Psoas muscle (tissue), 8 donors: Measurements from ENCODE around the gene IL1RL1. TPM values are rescaled to one million over a fixed set of nuclear protein-coding genes. Genes with fewer than 3 reads are reported as not detected.

Experiments used
- ATAC-seq, 4 donors: fragments of 200-7000 bp; cut with Tn5 transposase; one replicate each; pipeline ENCODE4 v1.9.1; 2020; ENCODE audit warnings: moderate library complexity in 3 of 4, mild to moderate bottlenecking in 2 of 4
- DNase-seq, 2 donors: peaks; one replicate each; pipeline ENCODE4 v3.0.0-alpha.2; 2020
- H3K27ac ChIP-seq: fragments of 200-600 bp; one replicate; pipeline ENCODE4 v1.8.0; 2022
- H3K27me3 ChIP-seq, 3 donors: fragments of 200-600 bp in 1 of 3; one replicate each; pipeline versions ENCODE4 v1.6.1 to v1.8.0; 2013 to 2022; ENCODE audit warnings: low read length in 2 of 3, mild to moderate bottlenecking in 2 of 3, moderate library complexity in 1 of 3; ENCODE audit not compliant: insufficient read depth in 3 of 3
- H3K36me3 ChIP-seq, 2 donors: fragments of 200-600 bp in 1 of 2; one replicate each; pipeline versions ENCODE4 v1.6.1 to v1.8.0; 2013 to 2022; ENCODE audit warnings: low read depth in 1 of 2, mild to moderate bottlenecking in 1 of 2, moderate library complexity in 1 of 2; ENCODE audit not compliant: insufficient read depth in 1 of 2
- H3K4me1 ChIP-seq: fragments of 200-600 bp; one replicate; pipeline ENCODE4 v1.8.0; 2022
- H3K4me3 ChIP-seq: fragments of 200-600 bp; one replicate; pipeline ENCODE4 v1.8.0; 2022; ENCODE audit warnings: mild to moderate bottlenecking
- H3K9me3 ChIP-seq: fragments of 200-600 bp; one replicate; pipeline ENCODE4 v1.8.0; 2022
- CTCF ChIP-seq: fragments of 200-600 bp; IDR thresholded peaks from one replicate; pipeline ENCODE4 v1.8.0; 2022; ENCODE audit warnings: antibody characterized with exemption
- WGBS, 3 donors: extraction: QIAGEN DNeasy Blood & Tissue Kit; methylation state at CpG; one replicate each; pipeline versions ENCODE4 v1.1.6 to v1.1.7; 2013; 5-methylcytosine and 5-hydroxymethylcytosine counted together
- intact Hi-C, 2 donors: fragments of 100-400 bp; cut with DNase I; formaldehyde crosslinking; loops; one replicate each; pipeline versions ENCODE4 v1.11.0 to v1.14.2; 2022
- polyA plus RNA-seq, 3 donors: library from polyadenylated mRNA; stranded (reverse); fragments of 200-250 nt; gene quantifications; one replicate each; pipeline ENCODE4 v1.2.3, GENCODE V29; 2013
- total RNA-seq, 4 donors: library from RNA; stranded (reverse); fragmentation: NEBNext Ultra II Directional in 2 of 4; extraction: Animal tissue kit (Norgen Biotek cat#: 25700) in 2 of 4; gene quantifications; one replicate each; pipeline versions ENCODE4 v1.2.1 to v1.2.4, GENCODE V29; 2021 to 2023
- donor health status: healthy with polysubstance abuse.
- donor health status: DM: no; HTN: no; CAD: no; lungs with moderate emphysema.
- donor health status: Bipolar disorder and iron deficiency.
- donor health status: healthy.
- donor health status: DM: yes; HTN: yes; CAD: no.
- donor health status: DM: no; HTN: no; CAD: no.
- donor health status: DM: no; HTN: no; CAD: no.
- donor health status: DM: yes; HTN: yes; CAD: no.

IL1RL1 gene
- total and polyA plus RNA-seq, 7 donors, result 0.43 to 13.1 (median 2.9) TPM

DNA sequence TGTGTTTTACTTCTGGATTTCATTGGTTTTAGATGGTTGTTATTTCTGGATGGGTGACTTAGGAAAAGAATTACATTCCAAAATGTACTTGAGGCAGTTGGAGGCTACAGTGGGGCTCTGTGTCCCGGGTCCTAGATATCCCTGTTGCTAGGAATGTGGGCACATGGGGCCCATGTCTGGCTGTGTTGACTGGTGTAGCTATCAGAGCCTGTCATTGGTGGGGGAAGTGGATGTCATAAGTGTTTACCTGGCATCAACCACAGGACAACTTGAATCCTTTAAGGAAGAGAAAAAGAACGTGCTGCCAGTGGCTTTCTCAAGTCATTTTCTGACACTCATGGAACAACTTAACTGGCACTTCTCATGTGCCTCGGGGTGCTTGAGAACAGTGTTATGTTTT is 74.6 kb downstream of the IL1RL1 start:
- Histone ChIP-seq H3K27ac (no peak overlapping the region), H3K4me1 (no peaks in the 10 kb centered on the region), H3K9me3 (peaks cover 20% of the 10 kb centered on the region), H3K27me3 (no peaks in the 10 kb centered on the region), H3K36me3 (no peaks in the 10 kb centered on the region), H3K4me3 (no peak overlapping the region)
- DNase-seq (no peak), ATAC-seq (no peak)
- 76 to 85% (median 80%) methylated on average over 3 of the region's 3 CpGs for WGBS, 3 donors
- intact Hi-C loops, result no loop called here
- TF ChIP-seq CTCF, result no peak

DNA sequence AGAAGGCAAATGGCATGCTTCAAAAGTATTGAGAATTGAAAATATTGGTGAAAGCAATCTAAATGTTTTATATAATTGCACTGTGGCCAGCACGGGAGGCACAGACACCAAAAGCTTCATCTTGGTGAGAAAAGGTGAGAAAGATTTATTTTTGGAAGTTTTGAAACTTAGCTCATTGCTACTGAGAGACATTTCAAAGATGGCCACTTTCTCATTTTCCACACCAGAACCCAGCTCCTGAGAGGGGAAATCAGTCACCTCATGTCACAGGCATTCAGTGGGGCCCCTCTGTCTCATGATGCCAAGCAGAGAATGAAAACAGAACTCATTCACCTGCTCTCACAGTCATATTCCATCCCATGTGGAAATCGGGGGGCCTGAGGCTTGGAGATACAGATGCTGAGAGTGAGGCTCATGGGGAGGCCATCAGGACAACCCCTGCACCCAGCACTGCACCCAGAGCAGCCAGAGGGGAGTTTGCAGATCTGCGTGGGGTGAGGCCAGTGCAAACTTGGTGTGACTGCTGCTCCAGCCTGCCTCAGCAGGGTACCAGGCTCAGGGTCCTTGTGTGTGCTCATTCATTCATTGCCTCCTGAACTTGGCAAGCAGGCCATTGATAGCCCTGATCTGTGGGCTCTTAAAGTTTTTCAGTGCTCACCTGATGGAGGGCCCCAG is 75.6 kb downstream of the IL1RL1 start:
- DNase-seq, result no peak
- H3K4me1 ChIP-seq, result no peaks in the 10 kb centered on the region
- no peak for ATAC-seq
- no peak overlapping the region for H3K4me3 ChIP-seq
- intact Hi-C loops, result no loop called here
- no peaks in the 10 kb centered on the region for H3K36me3 ChIP-seq
- no peak overlapping the region for H3K27ac ChIP-seq
- 70 to 77% (median 75%) methylated on average over 3 of the region's 3 CpGs for WGBS, 3 donors
- no peak for TF ChIP-seq CTCF
- H3K9me3 ChIP-seq, result peaks cover 20% of the 10 kb centered on the region
- H3K27me3 ChIP-seq, result no peaks in the 10 kb centered on the region

- no peak overlapping the region for H3K4me3 ChIP-seq
- peaks cover 16% of the 10 kb centered on the region for H3K9me3 ChIP-seq
- no peak overlapping the region for H3K27ac ChIP-seq
- WGBS, 3 donors, result 85 to 89% (median 85%) methylated on average over 7 of the region's 7 CpGs
- ATAC-seq, result no peak
- no peak for DNase-seq
- H3K27me3 ChIP-seq, result no peaks in the 10 kb centered on the region
- TF ChIP-seq CTCF, result no peak
- intact Hi-C loops, result no loop called here
- no peaks in the 10 kb centered on the region for H3K4me1 ChIP-seq
- H3K36me3 ChIP-seq, result no peaks in the 10 kb centered on the region
Measured at GRCh38 chr2:102387763-102388546, 76.6 kb downstream of the IL1RL1 start.

- TF ChIP-seq CTCF, result no peak
- H3K4me1 ChIP-seq, result no peaks in the 10 kb centered on the region
- H3K36me3 ChIP-seq, result no peaks in the 10 kb centered on the region
- intact Hi-C loops, result no loop called here
- H3K27ac ChIP-seq, result no peak overlapping the region
- WGBS, 3 donors, result 84 to 93% (median 87%) methylated on average over 2 of the region's 2 CpGs
- DNase-seq (no peak), ATAC-seq (no peak)
- no peaks in the 10 kb centered on the region for H3K9me3 ChIP-seq
- H3K4me3 ChIP-seq, result no peak overlapping the region
- no peaks in the 10 kb centered on the region for H3K27me3 ChIP-seq
Measured at GRCh38 chr2:102391565-102391964, 80.2 kb downstream of the IL1RL1 start.
